SK-N-SH treated with all-trans-retinoic acid at 6 μM for 48 hours (cell line): ENCODE data around the gene ATP7B.

Experiments used
- ATAC-seq: fragments of 200-7000 bp; cut with Tn5 transposase; 3 replicates; pipeline ENCODE4 v1.9.1; 2020; ENCODE audit warnings: mild to moderate bottlenecking, moderate library complexity
- ARNTL ChIP-seq: fragments of 450-650 bp; formaldehyde crosslinking; IDR thresholded peaks from 2 replicates; pipeline ENCODE4 v1.5.0; 2020; ENCODE audit warnings: low read depth, mild to moderate bottlenecking, moderate library complexity, borderline replicate concordance
- CREB5 ChIP-seq: fragments of 250-450 bp; sonication (Bioruptor Pico); IDR thresholded peaks from 2 replicates; pipeline ENCODE4 v1.5.1; 2020; ENCODE audit warnings: low read depth, mild to moderate bottlenecking, moderate library complexity
- CSDC2 ChIP-seq: fragments of 250-450 bp; sonication (Bioruptor Pico); IDR thresholded peaks from 2 replicates; pipeline ENCODE4 v1.5.0; 2020; ENCODE audit warnings: mild to moderate bottlenecking, moderate library complexity
- CSRNP3 ChIP-seq: fragments of 250-450 bp; sonication (Bioruptor Pico); IDR thresholded peaks from 2 replicates; pipeline ENCODE4 v1.5.1; 2021; ENCODE audit warnings: mild to moderate bottlenecking, moderate library complexity
- ESRRG ChIP-seq: fragments of 250-450 bp; sonication (Bioruptor Pico); IDR thresholded peaks from 2 replicates; pipeline ENCODE4 v1.6.1; 2021; ENCODE audit warnings: mild to moderate bottlenecking
- GLIS3 ChIP-seq: fragments of 250-450 bp; sonication (Bioruptor Pico); IDR thresholded peaks from 2 replicates; pipeline ENCODE4 v1.5.0; 2020; ENCODE audit warnings: mild to moderate bottlenecking, moderate library complexity
- ISL1 ChIP-seq: fragments of 250-450 bp; sonication (Bioruptor Pico); IDR thresholded peaks from 2 replicates; pipeline ENCODE4 v2.1.2; 2022; ENCODE audit warnings: mild to moderate bottlenecking, moderate library complexity
- OSR1 ChIP-seq: fragments of 250-450 bp; sonication (Bioruptor Pico); IDR thresholded peaks from 2 replicates; pipeline ENCODE4 v1.8.0; 2022; ENCODE audit warnings: moderate library complexity, mild to moderate bottlenecking, inconsistent platforms
- PATZ1 ChIP-seq: fragments of 250-450 bp; sonication (Bioruptor Pico); IDR thresholded peaks from 2 replicates; pipeline ENCODE4 v1.8.0; 2020; ENCODE audit warnings: mild to moderate bottlenecking, moderate library complexity, borderline replicate concordance
- POU6F1 ChIP-seq: fragments of 250-450 bp; sonication (Bioruptor Pico); IDR thresholded peaks from 2 replicates; pipeline ENCODE4 v1.8.0; 2021; ENCODE audit warnings: low read depth, mild to moderate bottlenecking, moderate library complexity, borderline replicate concordance
- RARB ChIP-seq: fragments of 250-450 bp; sonication (Bioruptor Pico); IDR thresholded peaks from 2 replicates; pipeline ENCODE4 v1.8.0; 2021; ENCODE audit warnings: mild to moderate bottlenecking, moderate library complexity
- SNAI2 ChIP-seq: fragments of 250-450 bp; sonication (Bioruptor Pico); IDR thresholded peaks from 2 replicates; pipeline ENCODE4 v1.5.0; 2020; ENCODE audit warnings: mild to moderate bottlenecking, moderate library complexity
- TCF4 ChIP-seq: fragments of 250-450 bp; sonication (Bioruptor Pico); IDR thresholded peaks from 2 replicates; pipeline ENCODE4 v1.8.0; 2021; ENCODE audit warnings: mild to moderate bottlenecking, moderate library complexity, borderline replicate concordance
- TSHZ2 ChIP-seq: fragments of 250-450 bp; sonication (Bioruptor Pico); IDR thresholded peaks from 2 replicates; pipeline ENCODE4 v1.5.0; 2020; ENCODE audit warnings: mild to moderate bottlenecking, moderate library complexity
- ZC3H10 ChIP-seq: fragments of 250-450 bp; sonication (Bioruptor Pico); IDR thresholded peaks from 2 replicates; pipeline ENCODE4 v1.5.1; 2021; ENCODE audit warnings: mild to moderate bottlenecking, moderate library complexity
- ZFP3 ChIP-seq: fragments of 250-450 bp; sonication (Bioruptor Pico); IDR thresholded peaks from 2 replicates; pipeline ENCODE4 v1.5.0; 2020; ENCODE audit warnings: mild to moderate bottlenecking, moderate library complexity
- ZFP30 ChIP-seq: fragments of 450-650 bp; formaldehyde crosslinking; IDR thresholded peaks from 2 replicates; pipeline ENCODE4 v1.5.0; 2022; ENCODE audit warnings: mild to moderate bottlenecking, moderate library complexity
- ZNF565 ChIP-seq: fragments of 450-650 bp; formaldehyde crosslinking; conservative IDR thresholded peaks from 2 replicates; pipeline ENCODE4 v1.5.0; 2020; ENCODE audit warnings: low read depth, mild to moderate bottlenecking, moderate library complexity
- ZNF70 ChIP-seq: fragments of 450-650 bp; formaldehyde crosslinking; IDR thresholded peaks from 2 replicates; pipeline ENCODE4 v1.5.0; 2020; ENCODE audit warnings: mild to moderate bottlenecking, moderate library complexity
- ZNF8 ChIP-seq: fragments of 450-650 bp; formaldehyde crosslinking; IDR thresholded peaks from 2 replicates; pipeline ENCODE4 v1.5.0; 2020; ENCODE audit warnings: mild to moderate bottlenecking, moderate library complexity

ATP7B gene

GRCh38 chr13:51997641-51998330 is 13.5 kb downstream of the ATP7B start:
- TF ChIP-seq TSHZ2 (CRISPR knock-in tag) (no peak), TCF4 (CRISPR knock-in tag) (no peak), ZC3H10 (no peak), PATZ1 (CRISPR knock-in tag) (no peak), CSRNP3 (CRISPR knock-in tag) (no peak), ZFP30 (no peak), POU6F1 (CRISPR knock-in tag) (no peak), ZNF70 (no peak), ESRRG (CRISPR knock-in tag) (no peak), ZFP3 (CRISPR knock-in tag) (no peak), CREB5 (no peak), ARNTL (CRISPR knock-in tag) (no peak), OSR1 (CRISPR knock-in tag) (no peak), SNAI2 (no peak)
- TF ChIP-seq, all 23 proteins: peak for 0
- ATAC-seq: no peak

GRCh38 chr13:51997186-51997585 is 14.1 kb downstream of the ATP7B start:
- TF ChIP-seq ISL1 (CRISPR knock-in tag): no peak
- ATAC-seq: no peak

- TF ChIP-seq ZNF8 (no peak), RARB (CRISPR knock-in tag) (no peak), GLIS3 (no peak), ESRRG (CRISPR knock-in tag) (no peak), ZFP3 (CRISPR knock-in tag) (no peak), OSR1 (CRISPR knock-in tag) (no peak)
- no peak for ATAC-seq
These were observed 14.6 kb downstream of the ATP7B start for GRCh38 chr13:51996641-51997040.

GRCh38 chr13:51995677-51996551 is 15.3 kb downstream of the ATP7B start:
- no peak; the same call in 2 of the 3 replicates for ATAC-seq
- no peak for TF ChIP-seq ZNF8
- TF ChIP-seq GLIS3: no peak
- TF ChIP-seq CSDC2 (CRISPR knock-in tag): no peak
- no peak for TF ChIP-seq RARB (CRISPR knock-in tag)
- no peak for TF ChIP-seq ZFP3 (CRISPR knock-in tag)
- TF ChIP-seq CSRNP3 (CRISPR knock-in tag): no peak
- no peak for TF ChIP-seq CREB5
- no peak for TF ChIP-seq TCF4 (CRISPR knock-in tag)
- no peak for TF ChIP-seq ZNF565 (CRISPR knock-in tag)
- no peak for TF ChIP-seq POU6F1 (CRISPR knock-in tag)
- TF ChIP-seq ESRRG (CRISPR knock-in tag): no peak
